Osteoblast (primary cell): ENCODE results near the gene DMD. TPM values are rescaled to one million over a fixed set of nuclear protein-coding genes. Genes with fewer than 3 reads are reported as not detected.

ENCODE experiments used
- DNase-seq: peaks from one replicate; pipeline ENCODE4 v3.0.0; 2011; ENCODE audit warnings: low spot score, mixed read lengths; ENCODE audit not compliant: insufficient read length; ENCODE audit errors: missing footprints
- H2AFZ ChIP-seq: 2 replicates; pipeline ENCODE4 v1.6.0; 2011; ENCODE audit warnings: mild to moderate bottlenecking, low read length
- H3K27ac ChIP-seq: 2 replicates; pipeline ENCODE4 v1.5.1; 2011; ENCODE audit warnings: mild to moderate bottlenecking, low read depth, low read length, moderate library complexity
- H3K27me3 ChIP-seq: 2 replicates; pipeline ENCODE4 v1.6.0; 2012; ENCODE audit warnings: mild to moderate bottlenecking, control low read depth, inconsistent platforms, low read length, moderate library complexity; ENCODE audit not compliant: insufficient read depth
- H3K36me3 ChIP-seq: 2 replicates; pipeline ENCODE4 v1.5.1; 2011; ENCODE audit warnings: mild to moderate bottlenecking, low read length, control low read depth, moderate library complexity; ENCODE audit not compliant: insufficient read depth
- H3K4me1 ChIP-seq: 2 replicates; pipeline ENCODE4 v1.5.1; 2011; ENCODE audit warnings: mild to moderate bottlenecking, low read length, control low read depth, moderate library complexity; ENCODE audit not compliant: insufficient read depth
- H3K4me2 ChIP-seq: 2 replicates; pipeline ENCODE4 v1.6.0; 2011; ENCODE audit warnings: mild to moderate bottlenecking, low read length; ENCODE audit not compliant: insufficient read depth
- H3K4me3 ChIP-seq: fragments of 200-600 bp; sonication (generic); 3 replicates; pipeline ENCODE4 v1.5.1; 2012; ENCODE audit warnings: mild to moderate bottlenecking, low read length, inconsistent platforms; ENCODE audit not compliant: insufficient read depth
- H3K79me2 ChIP-seq: 2 replicates; pipeline ENCODE4 v1.6.0; 2012; ENCODE audit warnings: mild to moderate bottlenecking, low read length, control low read depth, inconsistent platforms; ENCODE audit not compliant: insufficient read depth
- H3K9me3 ChIP-seq: 2 replicates; pipeline ENCODE4 v1.5.1; 2011; ENCODE audit warnings: low read depth, low read length, control low read depth
- H4K20me1 ChIP-seq: 2 replicates; pipeline ENCODE4 v1.6.0; 2012; ENCODE audit warnings: mild to moderate bottlenecking, low read length, control low read depth; ENCODE audit not compliant: insufficient read depth
- CTCF ChIP-seq: IDR thresholded peaks from 2 replicates; pipeline ENCODE4 v1.5.1; 2011; ENCODE audit warnings: mild to moderate bottlenecking, low read depth, low read length, moderate library complexity; ENCODE audit errors: extremely low read depth
- total RNA-seq: library from RNA; depleted of rRNA; stranded (reverse); fragments of >200 nt; gene quantifications from 2 replicates; pipeline ENCODE4 v1.2.3, GENCODE V29; 2012

Gene DMD
- total RNA-seq, 1 donor: 12.7 TPM

GRCh38 chrX:31301203-31301602 lies 1910.1 kb downstream of the DMD start:
- H2AFZ ChIP-seq: no peak overlapping the region
- H3K4me1 ChIP-seq: no peaks in the 10 kb centered on the region
- no peaks in the 10 kb centered on the region for H3K9me3 ChIP-seq
- DNase-seq: no peak
- no peak overlapping the region for H3K27ac ChIP-seq
- no peaks in the 10 kb centered on the region for H3K79me2 ChIP-seq
- H3K4me2 ChIP-seq: no peak overlapping the region
- no peak overlapping the region for H3K4me3 ChIP-seq
- TF ChIP-seq CTCF: no peak
- no peaks in the 10 kb centered on the region for H3K27me3 ChIP-seq
- no peaks in the 10 kb centered on the region for H4K20me1 ChIP-seq
- H3K36me3 ChIP-seq: no peaks in the 10 kb centered on the region

- Histone ChIP-seq H3K27ac (no peak overlapping the region), H3K4me3 (no peak overlapping the region), H2AFZ (no peak overlapping the region), H3K79me2 (no peaks in the 10 kb centered on the region), H3K27me3 (no peaks in the 10 kb centered on the region), H3K9me3 (no peaks in the 10 kb centered on the region), H3K4me1 (no peaks in the 10 kb centered on the region), H3K4me2 (no peak overlapping the region), H3K36me3 (no peaks in the 10 kb centered on the region), H4K20me1 (no peaks in the 10 kb centered on the region)
- TF ChIP-seq CTCF: no peak
- no peak for DNase-seq
These were observed 1912.4 kb downstream of the DMD start for GRCh38 chrX:31298916-31299315.

DNA sequence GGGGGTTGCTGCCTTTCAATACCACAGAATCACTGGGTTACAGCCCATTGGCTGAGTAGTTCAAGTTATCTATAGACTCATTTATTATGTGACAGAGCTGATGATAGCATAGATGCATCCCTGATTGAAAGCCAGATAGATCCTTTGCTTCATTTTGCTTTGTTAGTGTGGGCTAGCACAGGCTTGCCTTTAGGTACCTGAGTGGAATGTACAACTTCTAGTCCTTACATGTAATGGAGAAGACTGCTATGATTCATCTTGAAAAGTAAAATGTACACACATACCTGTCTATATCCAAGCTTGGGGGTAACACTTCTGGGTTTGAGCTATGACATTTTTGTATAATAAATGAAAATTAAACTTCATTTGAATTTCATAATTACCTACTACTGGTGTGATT lies 1913.5 kb downstream of the DMD start:
- Histone ChIP-seq H3K79me2 (no peaks in the 10 kb centered on the region), H3K4me1 (no peaks in the 10 kb centered on the region), H3K27ac (no peak overlapping the region), H3K9me3 (no peaks in the 10 kb centered on the region), H3K4me3 (no peak overlapping the region), H3K36me3 (no peaks in the 10 kb centered on the region), H4K20me1 (no peaks in the 10 kb centered on the region), H2AFZ (no peak overlapping the region), H3K27me3 (no peaks in the 10 kb centered on the region), H3K4me2 (no peak overlapping the region)
- TF ChIP-seq CTCF: no peak
- DNase-seq: no peak

DNA sequence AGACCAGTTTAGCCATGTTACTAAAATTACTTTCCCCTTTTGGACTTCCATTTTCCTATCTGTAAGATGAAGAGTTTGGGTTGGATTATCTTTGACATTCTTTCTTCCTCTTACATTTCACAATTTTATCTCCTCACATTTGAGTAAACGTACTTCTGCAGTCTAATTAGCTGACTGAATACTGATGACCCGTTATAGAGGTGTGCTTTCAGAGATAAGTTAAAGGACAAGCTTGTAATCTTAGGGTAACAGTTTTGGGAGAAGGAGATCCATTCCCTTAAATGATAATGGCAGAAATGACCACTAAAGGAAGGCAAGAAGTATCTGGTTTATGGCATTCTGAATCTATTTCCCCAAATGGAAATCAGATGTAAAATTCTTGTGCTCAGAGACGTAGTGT lies 1916.9 kb downstream of the DMD start:
- no peak overlapping the region for H3K27ac ChIP-seq
- no peak for TF ChIP-seq CTCF
- no peak overlapping the region for H3K4me3 ChIP-seq
- peaks cover 3% of the 10 kb centered on the region for H3K4me1 ChIP-seq
- H3K79me2 ChIP-seq: no peaks in the 10 kb centered on the region
- H3K36me3 ChIP-seq: no peaks in the 10 kb centered on the region
- no peak overlapping the region for H2AFZ ChIP-seq
- H3K4me2 ChIP-seq: no peak overlapping the region
- DNase-seq: no peak
- no peaks in the 10 kb centered on the region for H3K27me3 ChIP-seq
- no peaks in the 10 kb centered on the region for H3K9me3 ChIP-seq
- H4K20me1 ChIP-seq: no peaks in the 10 kb centered on the region
